HL-60 (cell line): ENCODE results near the gene DGKH.

Experiments used
- CTCF ChIP-seq: IDR thresholded peaks from one replicate; pipeline ENCODE4 v1.5.1; 2011; ENCODE audit warnings: low read length, control low read depth, inconsistent platforms; ENCODE audit not compliant: insufficient read depth
- POLR2AphosphoS5 ChIP-seq: IDR thresholded peaks from 2 replicates; pipeline ENCODE4 v1.6.1; 2012; ENCODE audit warnings: low read depth
- REST ChIP-seq: IDR thresholded peaks from 2 replicates; pipeline ENCODE4 v1.6.1; 2012; ENCODE audit warnings: low read depth; ENCODE audit not compliant: insufficient replicate concordance

GRCh38 chr13:42275098-42275471, 226.6 kb downstream of the DGKH start:
- TF ChIP-seq CTCF: no peak
- TF ChIP-seq POLR2AphosphoS5: no peak
- no peak for TF ChIP-seq REST
